ENCODE data around the gene PNPLA8. TPM values are rescaled to one million over a fixed set of nuclear protein-coding genes. Genes with fewer than 3 reads are reported as not detected.

Gene PNPLA8
- total and polyA plus RNA-seq, 2 donors (not counting 3 experiments of a cell fraction or from before 2014, with no cell fraction given), result 5.9 to 19.9 TPM

- Histone ChIP-seq H2AFZ (ENCODE audit: low read depth, low read length) (no peak overlapping the region), H3K79me2 (ENCODE audit: control insufficient read depth, insufficient read depth, low read length) (no peaks in the 10 kb centered on the region), H3K9ac (replicated peaks; ENCODE audit: extremely low read depth, insufficient read depth, low read length) (no peak overlapping the region), H3K9me3 (replicated peaks; ENCODE audit: control insufficient read depth, insufficient read depth, low read length) (no peaks in the 10 kb centered on the region), H4K20me1 (replicated peaks; ENCODE audit: control insufficient read depth, extremely low read depth, insufficient read depth, low read length) (no peaks in the 10 kb centered on the region), H3K4me3 (replicated peaks in 1 of 3; ENCODE audit: insufficient read depth in 1 of 3, low read depth in 1 of 3, low read length in 3 of 3) (no peak overlapping the region), H3K36me3 (ENCODE audit: control insufficient read depth in 2 of 2, extremely low read depth in 1 of 2, insufficient read depth in 2 of 2, low read length in 2 of 2) (peaks cover 2% of the 10 kb centered on the region in 2 experiments), H3K27ac (ENCODE audit: insufficient read depth, low read depth, low read length) (no peak overlapping the region), H3K4me2 (ENCODE audit: insufficient read depth, low read length) (no peak overlapping the region), H3K9me1 (replicated peaks; ENCODE audit: control insufficient read depth, extremely low read depth, insufficient read depth, low read length) (no peaks in the 10 kb centered on the region), H3K27me3 (ENCODE audit: control insufficient read depth in 2 of 2, insufficient read depth in 2 of 2, low read length in 2 of 2) (no peaks in the 10 kb centered on the region), H3K4me1 (ENCODE audit: control insufficient read depth, extremely low read depth, insufficient read depth, low read length) (peaks cover 8% of the 10 kb centered on the region)
- FAIRE-seq (no peak), DNase-seq (ENCODE audit: low read depth, low spot score) (no peak)
- no TSS peak for BruUV-seq (replicated peaks)
- intact Hi-C loops (cut with micrococcal nuclease) (no loop called here), dilution Hi-C loops (cut with MboI; ENCODE audit: extremely low pct_ligation_motif_present, low sequenced_read_pairs) (loop anchor here (25.0 kb wide), 1 partner anchor 312 kb away; no protein-coding TSS in a partner anchor)
- POLR2A ChIA-PET, result no interaction called here
- CTCF ChIA-PET, result interaction anchor here (1.2 to 1.7 kb wide), 2 partner anchors 47 to 318 kb away, joined by 3 to 5 read pairs; no protein-coding TSS in a partner anchor
- TF ChIP-seq CTCF (IDR thresholded peaks at IDR 0.05; ENCODE audit: extremely low read depth in 1 of 2, insufficient read depth in 1 of 2, low read depth in 1 of 2, low read length in 2 of 2) (no peak), MAX (IDR thresholded peaks at IDR 0.05; ENCODE audit: insufficient read depth, insufficient read length) (no peak), POLR2AphosphoS5 (IDR thresholded peaks at IDR 0.05; ENCODE audit: insufficient read depth, low read depth, low read length) (no peak), MYC (IDR thresholded peaks at IDR 0.05; ENCODE audit: low read depth, low read length) (no peak), EZH2 (IDR thresholded peaks at IDR 0.05; ENCODE audit: borderline replicate concordance, low read depth, low read length, severe bottlenecking) (no peak), FOS (IDR thresholded peaks at IDR 0.05; ENCODE audit: borderline replicate concordance, insufficient read depth, low read length) (no peak), GATA2 (IDR thresholded peaks at IDR 0.05; ENCODE audit: insufficient read depth, insufficient read length, low read depth, low read length) (no peak), JUN (IDR thresholded peaks at IDR 0.05; ENCODE audit: borderline replicate concordance, insufficient read depth, insufficient read length, low read depth) (no peak), POLR2A (IDR thresholded peaks at IDR 0.05; ENCODE audit: low read depth, low read length) (no peak)
These were observed 26.4 kb downstream of the PNPLA8 start for GRCh38 chr7:108499566-108499965.

All from endothelial cell of umbilical vein (primary cell).